Measurements from ENCODE around the gene ABHD16B. TPM values are rescaled to one million over a fixed set of nuclear protein-coding genes. Genes with fewer than 3 reads are reported as not detected.
A peak's percentile ranks its signal among the peaks of the same experiment; 100 is the strongest.

ABHD16B gene
- total RNA-seq, 4 donors from 2014 or later, result not detected

DNA sequence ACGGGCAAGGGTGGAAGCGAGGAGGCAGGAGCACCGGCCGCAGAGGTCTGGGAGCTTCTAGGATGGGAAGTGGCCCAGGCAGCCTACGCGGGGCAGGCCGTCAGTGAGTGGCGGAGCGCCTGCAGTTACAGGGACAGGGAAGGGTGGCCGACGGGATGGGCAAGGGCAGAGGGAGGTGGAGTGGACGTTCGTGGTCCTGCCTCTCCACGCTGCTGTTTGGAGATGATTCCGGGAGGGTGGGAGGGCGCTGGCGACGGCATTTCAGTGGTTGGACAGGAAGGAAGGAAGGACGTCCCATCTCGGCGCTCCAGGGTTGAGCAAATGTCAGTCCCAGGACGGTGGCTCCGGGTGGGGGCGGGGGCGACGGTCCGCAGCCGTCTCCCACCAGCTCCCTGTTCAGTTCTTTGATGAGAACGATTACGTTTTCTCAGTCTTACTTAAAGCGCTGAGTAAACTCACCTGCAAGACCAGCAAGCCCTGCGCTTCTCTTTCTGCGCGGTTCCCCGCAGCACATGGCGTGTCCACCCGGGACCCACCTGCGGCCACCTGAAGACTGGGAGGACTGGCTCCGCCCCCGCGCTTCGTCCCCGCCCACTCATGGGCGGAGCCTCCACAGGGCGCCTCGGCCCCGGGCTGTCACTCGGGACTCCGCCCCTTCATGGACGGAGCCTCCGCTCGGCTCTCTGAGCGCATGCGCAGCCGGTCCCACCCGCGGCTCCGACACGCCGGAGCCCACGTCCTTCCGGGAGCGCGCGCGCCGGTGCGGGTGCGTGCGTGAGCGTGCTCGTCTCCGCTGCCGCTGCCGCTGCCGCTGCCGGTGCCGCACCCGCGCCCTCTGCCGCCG, 33.3 kb downstream of the ABHD16B start, which contains the start of gene DNAJC5:
TSS of gene DNAJC5 (plus strand) at position 769 of the 844 bp plus-strand sequence. CDS start 33,220 bp downstream, outside the sequence.
- H3K9me3 ChIP-seq, result no peaks in the 10 kb centered on the region
- TF ChIP-seq POLR2A (IDR thresholded peaks at IDR 0.05), result peak; percentile 76 to 82
- TF ChIP-seq, protein P1, sequence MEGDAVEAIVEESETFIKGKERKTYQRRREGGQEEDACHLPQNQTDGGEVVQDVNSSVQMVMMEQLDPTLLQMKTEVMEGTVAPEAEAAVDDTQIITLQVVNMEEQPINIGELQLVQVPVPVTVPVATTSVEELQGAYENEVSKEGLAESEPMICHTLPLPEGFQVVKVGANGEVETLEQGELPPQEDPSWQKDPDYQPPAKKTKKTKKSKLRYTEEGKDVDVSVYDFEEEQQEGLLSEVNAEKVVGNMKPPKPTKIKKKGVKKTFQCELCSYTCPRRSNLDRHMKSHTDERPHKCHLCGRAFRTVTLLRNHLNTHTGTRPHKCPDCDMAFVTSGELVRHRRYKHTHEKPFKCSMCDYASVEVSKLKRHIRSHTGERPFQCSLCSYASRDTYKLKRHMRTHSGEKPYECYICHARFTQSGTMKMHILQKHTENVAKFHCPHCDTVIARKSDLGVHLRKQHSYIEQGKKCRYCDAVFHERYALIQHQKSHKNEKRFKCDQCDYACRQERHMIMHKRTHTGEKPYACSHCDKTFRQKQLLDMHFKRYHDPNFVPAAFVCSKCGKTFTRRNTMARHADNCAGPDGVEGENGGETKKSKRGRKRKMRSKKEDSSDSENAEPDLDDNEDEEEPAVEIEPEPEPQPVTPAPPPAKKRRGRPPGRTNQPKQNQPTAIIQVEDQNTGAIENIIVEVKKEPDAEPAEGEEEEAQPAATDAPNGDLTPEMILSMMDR (IDR thresholded peaks at IDR 0.05 in 4 of 5, conservative IDR thresholded peaks at IDR 0.05 in 1 of 5), result no peak
- in situ Hi-C loops (cut with MboI; ENCODE audit: low sequenced_read_pairs in 4 of 4), result no loop called here
- intact Hi-C loops (cut with DNase I; ENCODE audit: low total_unique reads), result loop anchor here (1.0 to 2.0 kb wide), 3 partner anchors 29 to 155 kb away; partner anchors contain the start of genes SLC2A4RG, TPD52L2 and ZBTB46
- peaks cover 21 to 23% of the 10 kb centered on the region in 2 donors for H3K4me1 ChIP-seq
- peak within 1 kb of the TSS; percentile 58 to 86 (median 78) for H3K27ac ChIP-seq
- DNase-seq, result peak; percentile 91 to 94
- no peaks in the 10 kb centered on the region for H3K27me3 ChIP-seq
- peak; percentile 90 to 92 for ATAC-seq
- H3K4me3 ChIP-seq, result peak within 1 kb of the TSS; percentile 63 to 66 (median 65)
- peaks cover 0 to 17% of the 10 kb centered on the region in 2 donors for H3K36me3 ChIP-seq

DNA sequence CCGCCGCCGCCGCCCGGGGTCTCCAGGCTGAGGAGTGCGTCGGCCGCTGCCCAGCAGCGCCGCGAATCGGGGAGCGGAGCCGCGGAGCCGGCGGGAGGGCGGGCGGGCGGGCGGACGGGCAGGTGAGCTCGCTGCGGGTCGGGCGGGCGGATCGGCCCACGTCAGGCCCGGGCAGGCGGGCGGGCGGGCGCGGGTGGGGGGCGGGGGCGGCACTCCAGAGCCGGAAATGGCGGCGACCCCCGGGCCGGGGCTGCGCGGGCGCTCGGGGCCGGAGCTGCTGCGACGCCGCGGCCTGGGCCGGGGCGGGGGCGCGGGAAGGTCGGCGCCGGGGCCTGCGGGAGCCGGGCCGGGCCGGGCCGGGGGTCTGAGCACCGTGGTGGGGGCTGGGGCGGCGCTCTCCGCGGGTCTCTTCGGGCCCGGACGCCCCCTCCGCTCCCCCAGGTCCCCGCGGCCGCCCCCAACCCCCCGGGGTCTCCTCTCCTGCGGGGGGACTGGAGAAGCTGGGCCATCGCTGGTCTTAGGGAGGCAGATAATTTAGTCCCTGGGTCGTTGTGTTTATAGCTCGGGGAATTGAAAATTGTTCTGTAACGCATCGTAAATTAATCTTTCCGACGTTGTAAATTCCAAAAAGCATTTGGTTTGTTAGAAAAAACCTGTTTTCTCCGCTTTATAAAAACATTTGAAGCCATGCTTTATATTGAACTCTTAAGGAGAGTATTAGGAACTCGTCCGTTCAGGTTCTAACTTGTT, 34.1 kb downstream of the ABHD16B start:
- ATAC-seq (peak in 1 of 2 donors; percentile 8), DNase-seq (no peak)
- Histone ChIP-seq H3K4me1 (peaks cover 21 to 23% of the 10 kb centered on the region in 2 donors), H3K27me3 (no peaks in the 10 kb centered on the region), H3K9me3 (no peaks in the 10 kb centered on the region), H3K4me3 (peak overlapping the region; percentile 63 to 66 (median 65)), H3K36me3 (peaks cover 0 to 9% of the 10 kb centered on the region in 2 donors), H3K27ac (peak overlapping the region; percentile 58 to 86 (median 78))
- intact Hi-C loops (cut with DNase I; ENCODE audit: low total_unique reads), result loop anchor here (1.0 to 2.0 kb wide), 2 partner anchors 65 to 156 kb away; partner anchors contain the start of genes SLC2A4RG and ZBTB46
- TF ChIP-seq, protein P1 (IDR thresholded peaks at IDR 0.05 in 4 of 5, conservative IDR thresholded peaks at IDR 0.05 in 1 of 5), result no peak
- no peak for TF ChIP-seq POLR2A (IDR thresholded peaks at IDR 0.05)
- in situ Hi-C loops (cut with MboI; ENCODE audit: low sequenced_read_pairs in 4 of 4), result no loop called here

DNA sequence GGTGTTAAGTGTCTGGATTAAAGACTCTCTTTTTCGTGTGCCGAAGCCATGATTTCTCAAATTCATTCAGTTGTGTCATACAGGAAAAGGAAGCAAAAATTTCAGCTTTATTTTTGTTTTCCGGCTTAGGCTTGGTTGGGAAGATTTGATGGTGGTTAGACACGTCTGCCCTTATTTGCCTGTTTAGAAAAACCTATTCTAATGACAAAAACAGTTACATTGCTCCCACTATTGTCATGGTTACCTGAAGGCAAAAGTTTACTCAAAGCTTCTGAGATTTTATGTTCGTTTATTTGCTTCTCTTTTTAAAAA, 34.6 kb downstream of the ABHD16B start:
- DNase-seq (no peak), ATAC-seq (no peak)
- peaks cover 21 to 23% of the 10 kb centered on the region in 2 donors for H3K4me1 ChIP-seq
- peak overlapping the region; percentile 57 to 66 (median 64) for H3K4me3 ChIP-seq
- in situ Hi-C loops (cut with MboI; ENCODE audit: low sequenced_read_pairs in 4 of 4), result no loop called here
- H3K27me3 ChIP-seq, result no peaks in the 10 kb centered on the region
- no peaks in the 10 kb centered on the region for H3K9me3 ChIP-seq
- intact Hi-C loops (cut with DNase I; ENCODE audit: low total_unique reads), result loop anchor here (1.0 to 2.0 kb wide), 2 partner anchors 65 to 157 kb away; partner anchors contain the start of genes SLC2A4RG and ZBTB46
- TF ChIP-seq, protein P1 (IDR thresholded peaks at IDR 0.05 in 4 of 5, conservative IDR thresholded peaks at IDR 0.05 in 1 of 5), result no peak
- no peak for TF ChIP-seq POLR2A (IDR thresholded peaks at IDR 0.05)
- H3K27ac ChIP-seq, result peak overlapping the region; percentile 58 to 86 (median 76)
- peaks cover 0 to 4% of the 10 kb centered on the region in 2 donors for H3K36me3 ChIP-seq

DNA sequence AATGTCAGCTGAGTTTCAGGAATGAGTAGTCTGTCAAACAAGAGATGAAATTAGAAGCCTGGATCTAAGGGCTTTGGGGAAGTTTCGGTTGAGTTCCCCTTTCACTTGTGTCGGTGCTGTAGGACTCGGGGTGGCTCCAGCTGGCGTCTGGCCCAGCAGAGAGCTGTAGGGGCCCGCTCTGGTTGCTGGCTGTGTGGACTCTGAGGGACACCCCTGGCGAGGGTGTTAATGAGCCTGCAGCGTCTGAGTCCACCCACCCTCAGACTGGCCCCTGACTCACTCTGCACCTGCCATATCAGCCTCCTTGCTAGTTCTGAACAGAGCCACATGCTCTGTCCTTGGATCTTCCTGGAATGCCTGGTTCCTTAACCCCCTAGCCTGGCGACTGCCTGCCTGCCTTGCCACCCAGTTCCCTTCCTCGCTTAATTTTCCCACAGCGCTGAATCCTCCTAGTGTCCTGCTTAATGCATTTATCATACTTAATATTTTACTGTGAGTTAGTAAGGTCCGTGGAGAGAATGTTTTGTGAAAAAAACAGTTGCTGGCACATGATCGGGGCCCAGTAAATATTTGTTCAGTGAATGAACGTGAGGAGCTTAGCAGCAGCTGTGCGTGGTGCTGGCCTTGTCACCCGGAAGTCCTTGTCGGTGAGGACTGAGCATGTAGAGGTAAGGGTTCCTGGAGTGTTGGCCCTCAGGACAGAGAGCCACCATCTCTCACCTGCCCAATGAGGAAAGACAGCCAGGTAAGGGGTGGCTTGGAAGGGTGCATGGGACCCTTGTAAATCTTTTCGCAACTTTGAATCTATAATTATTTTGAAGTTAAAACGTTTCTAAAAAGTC, 35.2 kb downstream of the ABHD16B start:
- peak; percentile 46 to 62 for DNase-seq
- intact Hi-C loops (cut with DNase I; ENCODE audit: low total_unique reads), result no loop called here
- Histone ChIP-seq H3K9me3 (no peaks in the 10 kb centered on the region), H3K4me1 (peaks cover 23 to 24% of the 10 kb centered on the region in 2 donors), H3K27ac (peak overlapping the region; percentile 58 to 86 (median 76)), H3K27me3 (no peaks in the 10 kb centered on the region), H3K36me3 (no peaks in the 10 kb centered on the region), H3K4me3 (peak overlapping the region; percentile 57 to 66 (median 64))
- TF ChIP-seq, protein P1 (IDR thresholded peaks at IDR 0.05 in 4 of 5, conservative IDR thresholded peaks at IDR 0.05 in 1 of 5), result no peak
- peak; percentile 73 to 77 for TF ChIP-seq POLR2A (IDR thresholded peaks at IDR 0.05)
- in situ Hi-C loops (cut with MboI; ENCODE audit: low sequenced_read_pairs in 4 of 4), result no loop called here
- ATAC-seq, result peak; percentile 51 to 64
